ENCODE results near the gene CHAT.

- no peak for TF ChIP-seq CTCF (IDR thresholded peaks at IDR 0.05)
- TF ChIP-seq POLR2A (IDR thresholded peaks at IDR 0.05), result no peak
Measured at GRCh38 chr10:49620286-49620810, 6.5 kb downstream of the CHAT start.

Data from right lobe of liver (tissue), 4 donors.